Mucosa of descending colon (tissue), 3 donors: ENCODE data around the gene VWA5B2. TPM values are rescaled to one million over a fixed set of nuclear protein-coding genes. Genes with fewer than 3 reads are reported as not detected.

Experiments
- ATAC-seq: fragments of 200-7000 bp; cut with Tn5 transposase; one replicate; pipeline ENCODE4 v1.9.1; 2020; ENCODE audit warnings: mild to moderate bottlenecking, moderate library complexity
- DNase-seq, 3 donors: peaks; one replicate each; pipeline ENCODE4 v3.0.0-alpha.2; 2020
- H3K36me3 ChIP-seq: fragments of 200-600 bp; one replicate; pipeline ENCODE4 v1.8.0; 2021; ENCODE audit warnings: low read depth, mild to moderate bottlenecking
- H3K4me1 ChIP-seq: fragments of 200-600 bp; one replicate; pipeline ENCODE4 v1.8.0; 2021; ENCODE audit warnings: low read depth, mild to moderate bottlenecking
- H3K4me3 ChIP-seq: fragments of 200-600 bp; one replicate; pipeline ENCODE4 v1.8.0; 2021; ENCODE audit warnings: mild to moderate bottlenecking
- H3K9me3 ChIP-seq: fragments of 200-600 bp; one replicate; pipeline ENCODE4 v1.8.0; 2021; ENCODE audit warnings: mild to moderate bottlenecking
- CTCF ChIP-seq: fragments of 200-600 bp; IDR thresholded peaks from one replicate; pipeline ENCODE4 v1.8.0; 2022; ENCODE audit warnings: antibody characterized with exemption, mild to moderate bottlenecking
- intact Hi-C, 2 donors: fragments of 100-400 bp; cut with DNase I in 1 of 2; cut with micrococcal nuclease in 1 of 2; formaldehyde crosslinking; loops; one replicate each; pipeline versions ENCODE4 v1.11.0 to v1.11.1; 2022; cut with DNase I, micrococcal nuclease
- total RNA-seq, 3 donors: library from RNA; stranded (reverse); fragmentation: NEBNext Ultra II Directional in 2 of 3; extraction: Animal tissue kit (Norgen Biotek cat#: 25700) in 2 of 3; gene quantifications; one replicate each; pipeline versions ENCODE4 v1.2.1 to v1.2.4, GENCODE V29; 2021 to 2023
- donor health status: DM: no; HTN: no; CAD: no; lungs with moderate emphysema.
- donor health status: DM: no; HTN: no; CAD: no.
- donor health status: DM: no; HTN: yes; CAD: no.

VWA5B2 gene
- total RNA-seq, 3 donors from 2014 or later: 0.60 to 2.9 (median 2.6) TPM

GRCh38 chr3:184231671-184232070 lies 2.3 kb downstream of the VWA5B2 start:
- no peak for TF ChIP-seq CTCF
- Histone ChIP-seq H3K36me3 (no peaks in the 10 kb centered on the region), H3K4me3 (no peak overlapping the region), H3K4me1 (peaks cover 24% of the 10 kb centered on the region), H3K9me3 (no peaks in the 10 kb centered on the region)
- DNase-seq (no peak), ATAC-seq (no peak)
- intact Hi-C loops: no loop called here

GRCh38 chr3:184233127-184233843 lies 3.9 kb downstream of the VWA5B2 start:
- Histone ChIP-seq H3K36me3 (no peaks in the 10 kb centered on the region), H3K9me3 (no peaks in the 10 kb centered on the region), H3K4me1 (peaks cover 24% of the 10 kb centered on the region), H3K4me3 (no peak overlapping the region)
- no peak for DNase-seq
- no peak for ATAC-seq
- intact Hi-C loops: no loop called here
- TF ChIP-seq CTCF: no peak

- peak in 1 of 3 donors; percentile 28 for DNase-seq
- no peak overlapping the region for H3K4me3 ChIP-seq
- peaks cover 19% of the 10 kb centered on the region for H3K4me1 ChIP-seq
- no peak for ATAC-seq
- no peak for TF ChIP-seq CTCF
- intact Hi-C loops: no loop called here
- no peaks in the 10 kb centered on the region for H3K36me3 ChIP-seq
- no peaks in the 10 kb centered on the region for H3K9me3 ChIP-seq
These were observed 4.8 kb downstream of the VWA5B2 start for GRCh38 chr3:184234224-184234623.

- H3K4me1 ChIP-seq: peaks cover 13% of the 10 kb centered on the region
- H3K36me3 ChIP-seq: no peaks in the 10 kb centered on the region
- ATAC-seq (no peak), DNase-seq (no peak)
- intact Hi-C loops: no loop called here
- no peak overlapping the region for H3K4me3 ChIP-seq
- TF ChIP-seq CTCF: no peak
- H3K9me3 ChIP-seq: no peaks in the 10 kb centered on the region
These were observed 5.4 kb downstream of the VWA5B2 start for GRCh38 chr3:184234671-184235380.

- intact Hi-C loops: no loop called here
These were observed 6.1 kb downstream of the VWA5B2 start for GRCh38 chr3:184235381-184236032.

More at GRCh38 chr3:184235381-184236032, 6.1 kb downstream of the VWA5B2 start:
- no peak overlapping the region for H3K4me3 ChIP-seq
- no peak for ATAC-seq
- H3K36me3 ChIP-seq: no peaks in the 10 kb centered on the region
- no peak for TF ChIP-seq CTCF
- H3K4me1 ChIP-seq: peaks cover 6% of the 10 kb centered on the region
- DNase-seq: peak in 1 of 3 donors; percentile 9
- H3K9me3 ChIP-seq: no peaks in the 10 kb centered on the region
